Bone marrow (tissue), 2 donors: ENCODE results near the gene TLR2.

Experiments
- DNase-seq, 2 donors: peaks; one replicate each; lab custom pipeline; 2025; lab: John Stamatoyannopoulos, UW

The TLR2 gene

GRCh38 chr4:153733751-153734448 lies 49.8 kb downstream of the TLR2 start:
- DNase-seq: no peak

- no peak for DNase-seq
Measured at GRCh38 chr4:153735906-153736461, 51.9 kb downstream of the TLR2 start.

GRCh38 chr4:153741541-153741940 lies 57.5 kb downstream of the TLR2 start:
- no peak for DNase-seq

GRCh38 chr4:153745651-153746050 lies 61.6 kb downstream of the TLR2 start:
- no peak for DNase-seq

- DNase-seq: no peak
Measured at GRCh38 chr4:153747406-153747955, 63.4 kb downstream of the TLR2 start.

GRCh38 chr4:153748378-153748777 lies 64.3 kb downstream of the TLR2 start:
- no peak for DNase-seq

- peak; percentile 12 to 72 for DNase-seq
Measured at GRCh38 chr4:153750197-153750817, 66.2 kb downstream of the TLR2 start.

GRCh38 chr4:153755186-153755585 lies 71.1 kb downstream of the TLR2 start:
- DNase-seq: no peak
